T-cell (primary cell): Measurements from ENCODE around the gene EAF1. TPM values are rescaled to one million over a fixed set of nuclear protein-coding genes. Genes with fewer than 3 reads are reported as not detected.
"Not testable (repeated sequence)": the region's sequence is repeated elsewhere in the genome, so short reads cannot be mapped to it uniquely, and the experiment has no call there.

Experiments used
- ATAC-seq, 4 experiments: fragments of 200-7000 bp in 3 of 4; fragments of 150-1000 bp in 1 of 4; cut with Tn5 transposase; replicated peaks in 1 of 4; 1 replicate in 3 of 4; 2 replicates in 1 of 4; pipeline ENCODE4 v1.10.0; 2021; ENCODE audit warnings: moderate library complexity in 3 of 4, mild to moderate bottlenecking in 2 of 4, moderate number of reproducible peaks in 1 of 4
- CTCF ChIA-PET, 2 donors: fragments of 300-600 bp; sonication (Branson Sonifier 250); formaldehyde crosslinking; loops; one replicate each; lab custom pipeline; 2022; ENCODE audit warnings: antibody characterized with exemption in 2 of 2; lab: Charles Lee
- POLR2A ChIA-PET, 2 donors: fragments of 300-600 bp; sonication (Branson Sonifier 250); formaldehyde crosslinking; loops; one replicate each; lab custom pipeline; 2022; ENCODE audit warnings: antibody characterized with exemption in 2 of 2; lab: Charles Lee
- DNase-seq, 35 experiments: peaks; one replicate each; pipeline versions ENCODE4 v3.0.0 to v3.0.0-alpha.2; 2013 to 2023
- H3K27ac ChIP-seq: one replicate; pipeline ENCODE4 v1.5.1; 2013; ENCODE audit warnings: low read length
- H3K27me3 ChIP-seq, 2 experiments: replicated peaks in 1 of 2; 1 replicate in 1 of 2; 2 replicates in 1 of 2; pipeline versions ENCODE4 v1.6.1 to v1.7.0; 2013; ENCODE audit warnings: low read length in 1 of 2, mixed read lengths in 1 of 2; ENCODE audit not compliant: control insufficient read depth in 2 of 2, insufficient read depth in 2 of 2; ENCODE audit errors: extremely low read depth in 1 of 2
- H3K36me3 ChIP-seq, 2 donors: 1 replicate in 1 of 2; 2 replicates in 1 of 2; pipeline versions ENCODE4 v1.6.1 to v1.7.0; 2013; ENCODE audit warnings: low read length in 1 of 2; ENCODE audit not compliant: control insufficient read depth in 2 of 2, insufficient read depth in 1 of 2; ENCODE audit errors: extremely low read depth in 1 of 2
- H3K4me1 ChIP-seq, 2 experiments: 1 replicate in 1 of 2; 2 replicates in 1 of 2; pipeline versions ENCODE4 v1.6.1 to v1.7.0; 2013; ENCODE audit warnings: low read length in 2 of 2, mixed read lengths in 1 of 2; ENCODE audit not compliant: insufficient read depth in 2 of 2, control insufficient read depth in 1 of 2; ENCODE audit errors: extremely low read depth in 1 of 2
- H3K4me3 ChIP-seq, 2 donors: 1 replicate in 1 of 2; 2 replicates in 1 of 2; pipeline versions ENCODE4 v1.5.1 to v1.7.0; 2013; ENCODE audit warnings: mild to moderate bottlenecking in 2 of 2, low read length in 1 of 2, moderate library complexity in 1 of 2; ENCODE audit not compliant: control insufficient read depth in 1 of 2; ENCODE audit errors: extremely low read depth in 1 of 2
- H3K9me3 ChIP-seq: 2 replicates; pipeline ENCODE4 v1.7.0; 2013
- H3K27ac Mint-ChIP-seq, 2 donors: one replicate each; pipeline ENCODE4 v1.8.0; 2020 to 2021; ENCODE audit warnings: mild to moderate bottlenecking in 2 of 2, mixed read lengths in 2 of 2
- H3K27me3 Mint-ChIP-seq, 2 donors: one replicate each; pipeline ENCODE4 v1.8.0; 2021 to 2022; ENCODE audit warnings: mixed read lengths in 2 of 2
- H3K36me3 Mint-ChIP-seq: one replicate; pipeline ENCODE4 v1.8.0; 2021; ENCODE audit warnings: mixed read lengths
- H3K4me1 Mint-ChIP-seq, 3 donors: one replicate each; pipeline ENCODE4 v1.8.0; 2020 to 2022; ENCODE audit warnings: mixed read lengths in 3 of 3, mild to moderate bottlenecking in 1 of 3
- H3K4me3 Mint-ChIP-seq, 3 donors: one replicate each; pipeline ENCODE4 v1.8.0; 2020 to 2022; ENCODE audit warnings: mild to moderate bottlenecking in 3 of 3, mixed read lengths in 3 of 3, moderate library complexity in 3 of 3
- H3K9me3 Mint-ChIP-seq, 3 donors: one replicate each; pipeline ENCODE4 v1.8.0; 2020 to 2022; ENCODE audit warnings: mixed read lengths in 3 of 3
- WGBS: methylation state at CpG from one replicate; pipeline ENCODE4 v1.1.5; 2013; ENCODE audit warnings: missing lambda C conversion rate; ENCODE audit not compliant: insufficient coverage; 5-methylcytosine and 5-hydroxymethylcytosine counted together
- total RNA-seq, 35 experiments: library from RNA in 6 of 35; stranded (reverse) in 6 of 35; fragments of 120-200 nt in 1 of 35; gene quantifications; one replicate each; pipeline versions ENCODE4 v1.2.1 to v1.2.4 and lab custom pipeline; 2013 to 2026

Gene EAF1
- total RNA-seq, 5 donors from 2014 or later (not counting 1 experiment from before 2014, with no cell fraction given) = 17.9 to 29.7 (median 22.8) TPM

- ChIA-PET POLR2A (interaction anchor here in 1 of 2 donors (0.6 kb wide), 1 partner anchor 65 kb away, joined by 3 read pairs; no protein-coding TSS in a partner anchor), CTCF (interaction anchor here in 1 of 2 donors (1.3 kb wide), 1 partner anchor 20 kb away, joined by 4 read pairs; no protein-coding TSS in a partner anchor)
- H3K9me3 ChIP-seq, H3K27ac ChIP-seq, H3K4me3 ChIP-seq, DNase-seq, H3K27me3 ChIP-seq, H3K27ac Mint-ChIP-seq, H3K36me3 Mint-ChIP-seq, H3K27me3 Mint-ChIP-seq, H3K36me3 ChIP-seq, H3K9me3 Mint-ChIP-seq, ATAC-seq, H3K4me1 ChIP-seq, H3K4me3 Mint-ChIP-seq: not testable (repeated sequence)
- 82% methylated on average over 7 of the region's 10 CpGs for WGBS
- peaks cover 0 to 17% (median 0%) of the 10 kb centered on the region in 3 donors for H3K4me1 Mint-ChIP-seq
These were observed 42.1 kb upstream of the EAF1 start for GRCh38 chr3:15385238-15385695.

GRCh38 chr3:15385901-15386653 lies 41.3 kb upstream of the EAF1 start:
- DNase-seq = no peak
- Histone ChIP-seq H3K9me3 (no peaks in the 10 kb centered on the region), H3K27ac (no peak overlapping the region), H3K4me1 (no peaks in the 10 kb centered on the region), H3K36me3 (no peaks in the 10 kb centered on the region), H3K27me3 (no peaks in the 10 kb centered on the region), H3K4me3 (no peak overlapping the region)
- H3K4me3 Mint-ChIP-seq = no peak overlapping the region
- H3K27ac Mint-ChIP-seq = peak overlapping the region in 1 of 2 donors; percentile 66
- H3K36me3 Mint-ChIP-seq = no peaks in the 10 kb centered on the region
- ChIA-PET CTCF (no interaction called here), POLR2A (interaction anchor here (0.5 to 0.6 kb wide), 2 partner anchors 65 to 122 kb away, joined by 3 read pairs; no protein-coding TSS in a partner anchor)
- WGBS = no CpG with 5 or more reads among the region's 1 CpG
- no peak for ATAC-seq
- peaks cover 0 to 20% (median 0%) of the 10 kb centered on the region in 3 donors for H3K4me1 Mint-ChIP-seq
- peaks cover 0 to 8% (median 4%) of the 10 kb centered on the region in 3 donors for H3K9me3 Mint-ChIP-seq
- no peaks in the 10 kb centered on the region for H3K27me3 Mint-ChIP-seq

- ATAC-seq, H3K4me3 Mint-ChIP-seq, H3K36me3 Mint-ChIP-seq, H3K27ac ChIP-seq, H3K27me3 Mint-ChIP-seq, H3K4me3 ChIP-seq, H3K4me1 ChIP-seq, H3K27me3 ChIP-seq, H3K27ac Mint-ChIP-seq, H3K36me3 ChIP-seq, CTCF ChIA-PET, H3K9me3 ChIP-seq, H3K9me3 Mint-ChIP-seq, POLR2A ChIA-PET, DNase-seq: not testable (repeated sequence)
- 100% methylated on average over 2 of the region's 5 CpGs for WGBS
- H3K4me1 Mint-ChIP-seq = peaks cover 0 to 20% (median 0%) of the 10 kb centered on the region in 3 donors
These were observed 40.8 kb upstream of the EAF1 start for GRCh38 chr3:15386654-15386955.

GRCh38 chr3:15387171-15387581 lies 40.2 kb upstream of the EAF1 start:
- Mint-ChIP-seq H3K4me1 (peaks cover 0 to 20% (median 0%) of the 10 kb centered on the region in 3 donors), H3K27ac (no peak overlapping the region), H3K27me3 (no peaks in the 10 kb centered on the region), H3K36me3 (no peaks in the 10 kb centered on the region), H3K9me3 (peaks cover 0 to 8% (median 4%) of the 10 kb centered on the region in 3 donors), H3K4me3 (no peak overlapping the region)
- DNase-seq (no peak), ATAC-seq (no peak)
- Histone ChIP-seq H3K4me3 (no peak overlapping the region), H3K9me3 (no peaks in the 10 kb centered on the region), H3K4me1 (no peaks in the 10 kb centered on the region), H3K27me3 (no peaks in the 10 kb centered on the region), H3K27ac (no peak overlapping the region), H3K36me3 (no peaks in the 10 kb centered on the region)
- ChIA-PET POLR2A (no interaction called here), CTCF (no interaction called here)
- 100% methylated on average over 1 of the region's 1 CpG for WGBS

- Histone ChIP-seq H3K27ac (no peak overlapping the region), H3K9me3 (no peaks in the 10 kb centered on the region), H3K4me1 (no peaks in the 10 kb centered on the region), H3K27me3 (no peaks in the 10 kb centered on the region), H3K36me3 (no peaks in the 10 kb centered on the region), H3K4me3 (no peak overlapping the region)
- DNase-seq (no peak), ATAC-seq (no peak)
- no peaks in the 10 kb centered on the region for H3K36me3 Mint-ChIP-seq
- H3K27ac Mint-ChIP-seq = no peak overlapping the region
- WGBS = 81% methylated on average over 3 of the region's 3 CpGs
- no peaks in the 10 kb centered on the region for H3K27me3 Mint-ChIP-seq
- CTCF ChIA-PET = no interaction called here
- H3K4me1 Mint-ChIP-seq = peaks cover 0 to 20% (median 0%) of the 10 kb centered on the region in 3 donors
- POLR2A ChIA-PET = interaction anchor here in 1 of 2 donors (0.6 kb wide), 1 partner anchor 182 kb away, joined by 3 read pairs; no protein-coding TSS in a partner anchor
- H3K9me3 Mint-ChIP-seq = peaks cover 0 to 8% (median 4%) of the 10 kb centered on the region in 3 donors
- no peak overlapping the region for H3K4me3 Mint-ChIP-seq
These were observed 39.7 kb upstream of the EAF1 start for GRCh38 chr3:15387735-15388134.

GRCh38 chr3:15388335-15388734 lies 39.1 kb upstream of the EAF1 start:
- H3K27me3 Mint-ChIP-seq, H3K4me1 ChIP-seq, H3K36me3 ChIP-seq, H3K9me3 Mint-ChIP-seq, H3K27me3 ChIP-seq, H3K9me3 ChIP-seq, H3K4me3 ChIP-seq, ATAC-seq, H3K36me3 Mint-ChIP-seq, H3K4me3 Mint-ChIP-seq, CTCF ChIA-PET, H3K27ac ChIP-seq, H3K27ac Mint-ChIP-seq, DNase-seq: not testable (repeated sequence)
- POLR2A ChIA-PET = interaction anchor here in 1 of 2 donors (0.6 kb wide), 1 partner anchor 183 kb away, joined by 3 read pairs; no protein-coding TSS in a partner anchor
- peaks cover 0 to 20% (median 0%) of the 10 kb centered on the region in 3 donors for H3K4me1 Mint-ChIP-seq
- 100% methylated on average over 3 of the region's 3 CpGs for whole genome bisulfite sequencing
